Adrenal gland (tissue), 5 donors: ENCODE data around the gene RYR2.

Source experiments
- POLR2A ChIP-seq, 2 donors: fragments of 450-650 bp; IDR thresholded peaks; one replicate each; pipeline ENCODE4 v1.6.1; 2017; ENCODE audit warnings: antibody characterized with exemption in 2 of 2, mild to moderate bottlenecking in 2 of 2, moderate library complexity in 1 of 2
- TF ChIP-seq, protein P1 (sequence below), 6 experiments: fragments of 450-650 bp in 4 of 6; fragments of 200-600 bp in 2 of 6; sonication (generic) in 1 of 6; IDR thresholded peaks; 1 replicate in 5 of 6; 2 replicates in 1 of 6; pipeline versions ENCODE4 v1.5.1 to v1.8.0; 2016 to 2021; ENCODE audit warnings: antibody characterized with exemption in 6 of 6, mild to moderate bottlenecking in 2 of 6, moderate library complexity in 1 of 6
- donor health status: DM: no; HTN: no; CAD: no.

DNA sequence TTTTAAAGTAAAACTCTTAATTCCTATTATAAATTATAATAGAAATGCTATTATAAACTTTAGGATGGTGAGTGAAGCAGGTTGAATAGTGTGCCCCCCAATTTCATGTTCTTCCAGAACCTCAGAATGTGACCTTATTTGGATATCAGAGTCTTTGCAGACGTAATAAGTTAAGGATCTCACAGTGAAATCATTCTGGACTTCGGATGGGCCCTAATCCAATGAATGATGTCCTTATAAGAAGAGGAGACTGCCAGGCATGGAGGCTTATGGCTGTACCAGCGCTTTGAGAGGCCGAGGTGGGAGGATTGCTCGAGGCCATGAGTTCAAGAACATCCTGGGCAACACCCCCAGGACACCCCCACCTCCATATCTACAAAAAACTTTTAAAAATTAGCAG is 28.4 kb upstream of the RYR2 start:
- TF ChIP-seq, protein P1, sequence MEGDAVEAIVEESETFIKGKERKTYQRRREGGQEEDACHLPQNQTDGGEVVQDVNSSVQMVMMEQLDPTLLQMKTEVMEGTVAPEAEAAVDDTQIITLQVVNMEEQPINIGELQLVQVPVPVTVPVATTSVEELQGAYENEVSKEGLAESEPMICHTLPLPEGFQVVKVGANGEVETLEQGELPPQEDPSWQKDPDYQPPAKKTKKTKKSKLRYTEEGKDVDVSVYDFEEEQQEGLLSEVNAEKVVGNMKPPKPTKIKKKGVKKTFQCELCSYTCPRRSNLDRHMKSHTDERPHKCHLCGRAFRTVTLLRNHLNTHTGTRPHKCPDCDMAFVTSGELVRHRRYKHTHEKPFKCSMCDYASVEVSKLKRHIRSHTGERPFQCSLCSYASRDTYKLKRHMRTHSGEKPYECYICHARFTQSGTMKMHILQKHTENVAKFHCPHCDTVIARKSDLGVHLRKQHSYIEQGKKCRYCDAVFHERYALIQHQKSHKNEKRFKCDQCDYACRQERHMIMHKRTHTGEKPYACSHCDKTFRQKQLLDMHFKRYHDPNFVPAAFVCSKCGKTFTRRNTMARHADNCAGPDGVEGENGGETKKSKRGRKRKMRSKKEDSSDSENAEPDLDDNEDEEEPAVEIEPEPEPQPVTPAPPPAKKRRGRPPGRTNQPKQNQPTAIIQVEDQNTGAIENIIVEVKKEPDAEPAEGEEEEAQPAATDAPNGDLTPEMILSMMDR (IDR thresholded peaks at IDR 0.05), result no peak
- no peak for TF ChIP-seq POLR2A (IDR thresholded peaks at IDR 0.05)
